CD14-positive monocyte (primary cell): ENCODE data around the gene CADM2. TPM values are rescaled to one million over a fixed set of nuclear protein-coding genes. Genes with fewer than 3 reads are reported as not detected.

Source experiments
- DNase-seq, 3 donors: peaks; one replicate each; pipeline ENCODE4 v3.0.0-alpha.2; 2011 to 2022
- H2AFZ ChIP-seq: 2 replicates; pipeline ENCODE4 v1.6.0; 2012; ENCODE audit warnings: mild to moderate bottlenecking, low read depth, low read length, inconsistent platforms; ENCODE audit not compliant: insufficient read depth, poor library complexity, severe bottlenecking
- H3K27ac ChIP-seq, 2 donors: 1 replicate in 1 of 2; 2 replicates in 1 of 2; pipeline ENCODE4 v1.5.1; 2012 to 2013; ENCODE audit warnings: low read length in 2 of 2, control low read depth in 1 of 2, inconsistent platforms in 1 of 2, low read depth in 1 of 2, mild to moderate bottlenecking in 1 of 2
- H3K27me3 ChIP-seq, 2 donors: one replicate each; pipeline versions ENCODE4 v1.6.0 to v1.6.1; 2011 to 2013; ENCODE audit warnings: low read length in 2 of 2; ENCODE audit not compliant: control insufficient read depth in 2 of 2, insufficient read depth in 2 of 2
- H3K36me3 ChIP-seq, 2 donors: replicated peaks in 1 of 2; 1 replicate in 1 of 2; 2 replicates in 1 of 2; pipeline versions ENCODE4 v1.5.1 to v1.6.1; 2012 to 2013; ENCODE audit warnings: low read length in 2 of 2, control low read depth in 1 of 2, inconsistent platforms in 1 of 2, mild to moderate bottlenecking in 1 of 2; ENCODE audit not compliant: insufficient read depth in 2 of 2, control insufficient read depth in 1 of 2
- H3K4me1 ChIP-seq, 2 donors: 1 replicate in 1 of 2; 2 replicates in 1 of 2; pipeline versions ENCODE4 v1.5.1 to v1.6.1; 2012 to 2013; ENCODE audit warnings: low read length in 2 of 2, control low read depth in 1 of 2, inconsistent platforms in 1 of 2, mild to moderate bottlenecking in 1 of 2, moderate library complexity in 1 of 2; ENCODE audit not compliant: insufficient read depth in 2 of 2, control insufficient read depth in 1 of 2
- H3K4me2 ChIP-seq: replicated peaks from 2 replicates; pipeline ENCODE3; 2012; ENCODE audit warnings: low read length, moderate library complexity, mild to moderate bottlenecking; ENCODE audit not compliant: poor library complexity, severe bottlenecking; ENCODE audit errors: extremely low read depth
- H3K4me3 ChIP-seq, 3 experiments: fragments of 200-600 bp in 1 of 3; sonication (generic) in 1 of 3; replicated peaks in 1 of 3; 1 replicate in 2 of 3; 2 replicates in 1 of 3; pipeline ENCODE4 v1.5.1; 2011 to 2013; ENCODE audit warnings: low read length in 3 of 3, mild to moderate bottlenecking in 3 of 3, control low read depth in 2 of 3, low read depth in 2 of 3, inconsistent platforms in 1 of 3, moderate library complexity in 1 of 3
- H3K79me2 ChIP-seq: 2 replicates; pipeline ENCODE4 v1.6.0; 2012; ENCODE audit warnings: mild to moderate bottlenecking, control low read depth, inconsistent platforms, low read length, moderate library complexity; ENCODE audit not compliant: insufficient read depth
- H3K9ac ChIP-seq: 2 replicates; pipeline ENCODE4 v1.6.0; 2017; ENCODE audit warnings: low read length, mild to moderate bottlenecking; ENCODE audit not compliant: insufficient read depth, poor library complexity, severe bottlenecking
- H3K9me3 ChIP-seq, 2 donors: replicated peaks in 1 of 2; 1 replicate in 1 of 2; 2 replicates in 1 of 2; pipeline versions ENCODE4 v1.5.1 to v1.6.1; 2012 to 2013; ENCODE audit warnings: low read length in 2 of 2, control low read depth in 1 of 2; ENCODE audit not compliant: control insufficient read depth in 1 of 2, insufficient read depth in 1 of 2
- H4K20me1 ChIP-seq: 2 replicates; pipeline ENCODE4 v1.6.0; 2012; ENCODE audit warnings: mild to moderate bottlenecking, low read length, control low read depth, moderate library complexity; ENCODE audit not compliant: insufficient read depth
- H3K27ac Mint-ChIP-seq, 7 donors: one replicate each; pipeline ENCODE4 v1.8.0; 2020; ENCODE audit warnings: mild to moderate bottlenecking in 7 of 7, mixed read lengths in 7 of 7, moderate library complexity in 6 of 7, inconsistent platforms in 2 of 7
- H3K27me3 Mint-ChIP-seq, 3 donors: one replicate each; pipeline ENCODE4 v1.8.0; 2021 to 2022; ENCODE audit warnings: low read depth in 3 of 3, mild to moderate bottlenecking in 3 of 3, mixed read lengths in 3 of 3, moderate library complexity in 3 of 3, inconsistent platforms in 1 of 3
- H3K36me3 Mint-ChIP-seq, 2 donors: one replicate each; pipeline ENCODE4 v1.8.0; 2020; ENCODE audit warnings: mixed read lengths in 2 of 2, inconsistent platforms in 1 of 2, mild to moderate bottlenecking in 1 of 2
- H3K4me1 Mint-ChIP-seq: one replicate; pipeline ENCODE4 v1.8.0; 2020; ENCODE audit warnings: mild to moderate bottlenecking, mixed read lengths
- H3K4me3 Mint-ChIP-seq, 2 donors: one replicate each; pipeline ENCODE4 v1.8.0; 2020; ENCODE audit warnings: mild to moderate bottlenecking in 2 of 2, mixed read lengths in 2 of 2, moderate library complexity in 1 of 2
- H3K9me3 Mint-ChIP-seq, 7 donors: one replicate each; pipeline ENCODE4 v1.8.0; 2020 to 2022; ENCODE audit warnings: mixed read lengths in 7 of 7, mild to moderate bottlenecking in 6 of 7, moderate library complexity in 6 of 7, inconsistent platforms in 2 of 7
- WGBS: methylation state at CpG from one replicate; pipeline ENCODE4 v1.1.5; 2013; ENCODE audit warnings: missing lambda C conversion rate; ENCODE audit not compliant: insufficient coverage; 5-methylcytosine and 5-hydroxymethylcytosine counted together
- intact Hi-C, 2 donors: fragments of 100-400 bp; cut with micrococcal nuclease; formaldehyde crosslinking; loops; one replicate each; pipeline versions ENCODE4 v1.15.0 to v1.15.1; 2023
- polyA plus RNA-seq, 3 donors: library from polyadenylated mRNA; depleted of rRNA in 1 of 3; unstranded in 2 of 3; stranded (reverse) in 1 of 3; fragments of 300-500 nt in 2 of 3; fragments of >200 nt in 1 of 3; fragmentation: Illumina TruSeq in 2 of 3; gene quantifications; 1 replicate in 2 of 3; 2 replicates in 1 of 3; pipeline ENCODE4 v1.2.3, GENCODE V29; 2012 to 2021
- TF ChIP-seq, protein P1 (sequence below): fragments of 200-600 bp; IDR thresholded peaks from one replicate; pipeline ENCODE4 v1.8.0; 2022; ENCODE audit warnings: antibody characterized with exemption, mild to moderate bottlenecking

The CADM2 gene
- polyA plus RNA-seq, 3 donors = not detected

DNA sequence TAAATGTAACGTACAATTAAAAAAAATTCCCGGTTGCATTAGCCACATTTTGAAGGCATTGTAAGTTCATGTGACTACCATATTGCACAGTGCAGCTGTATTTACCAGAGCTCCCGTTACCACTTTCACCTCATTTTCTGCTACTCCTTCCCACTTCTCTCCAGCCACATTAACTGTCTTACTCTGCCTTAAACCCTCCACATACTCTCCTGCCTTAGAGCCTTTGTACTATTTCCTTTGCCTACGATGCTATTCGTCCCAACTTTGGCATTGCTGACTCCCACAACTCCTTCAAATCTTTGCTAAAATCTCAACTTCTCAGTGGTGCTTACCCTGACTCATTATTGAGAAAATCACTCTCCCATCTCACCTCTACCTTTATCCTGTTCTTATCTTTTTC is 115.2 kb downstream of the CADM2 start:
- no peak for DNase-seq
- H3K27ac ChIP-seq = no peak overlapping the region
- no peaks in the 10 kb centered on the region for H3K27me3 ChIP-seq
- H3K9me3 Mint-ChIP-seq = peaks cover 0 to 3% (median 0%) of the 10 kb centered on the region in 7 donors
- H3K27me3 Mint-ChIP-seq = no peaks in the 10 kb centered on the region
- H2AFZ ChIP-seq = no peak overlapping the region
- H3K9me3 ChIP-seq = no peaks in the 10 kb centered on the region
- H3K27ac Mint-ChIP-seq = no peak overlapping the region
- H3K36me3 ChIP-seq = no peaks in the 10 kb centered on the region
- no peaks in the 10 kb centered on the region for H4K20me1 ChIP-seq
- WGBS = 86% methylated on average over 4 of the region's 5 CpGs
- no peak overlapping the region for H3K4me3 ChIP-seq
- H3K4me3 Mint-ChIP-seq = no peak overlapping the region
- intact Hi-C loops = no loop called here
- H3K36me3 Mint-ChIP-seq = no peaks in the 10 kb centered on the region
- H3K79me2 ChIP-seq = no peaks in the 10 kb centered on the region
- no peaks in the 10 kb centered on the region for H3K4me1 ChIP-seq
- H3K4me2 ChIP-seq = no peak overlapping the region
- H3K4me1 Mint-ChIP-seq = no peaks in the 10 kb centered on the region
- TF ChIP-seq, protein P1, sequence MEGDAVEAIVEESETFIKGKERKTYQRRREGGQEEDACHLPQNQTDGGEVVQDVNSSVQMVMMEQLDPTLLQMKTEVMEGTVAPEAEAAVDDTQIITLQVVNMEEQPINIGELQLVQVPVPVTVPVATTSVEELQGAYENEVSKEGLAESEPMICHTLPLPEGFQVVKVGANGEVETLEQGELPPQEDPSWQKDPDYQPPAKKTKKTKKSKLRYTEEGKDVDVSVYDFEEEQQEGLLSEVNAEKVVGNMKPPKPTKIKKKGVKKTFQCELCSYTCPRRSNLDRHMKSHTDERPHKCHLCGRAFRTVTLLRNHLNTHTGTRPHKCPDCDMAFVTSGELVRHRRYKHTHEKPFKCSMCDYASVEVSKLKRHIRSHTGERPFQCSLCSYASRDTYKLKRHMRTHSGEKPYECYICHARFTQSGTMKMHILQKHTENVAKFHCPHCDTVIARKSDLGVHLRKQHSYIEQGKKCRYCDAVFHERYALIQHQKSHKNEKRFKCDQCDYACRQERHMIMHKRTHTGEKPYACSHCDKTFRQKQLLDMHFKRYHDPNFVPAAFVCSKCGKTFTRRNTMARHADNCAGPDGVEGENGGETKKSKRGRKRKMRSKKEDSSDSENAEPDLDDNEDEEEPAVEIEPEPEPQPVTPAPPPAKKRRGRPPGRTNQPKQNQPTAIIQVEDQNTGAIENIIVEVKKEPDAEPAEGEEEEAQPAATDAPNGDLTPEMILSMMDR = no peak
- no peak overlapping the region for H3K9ac ChIP-seq

DNA sequence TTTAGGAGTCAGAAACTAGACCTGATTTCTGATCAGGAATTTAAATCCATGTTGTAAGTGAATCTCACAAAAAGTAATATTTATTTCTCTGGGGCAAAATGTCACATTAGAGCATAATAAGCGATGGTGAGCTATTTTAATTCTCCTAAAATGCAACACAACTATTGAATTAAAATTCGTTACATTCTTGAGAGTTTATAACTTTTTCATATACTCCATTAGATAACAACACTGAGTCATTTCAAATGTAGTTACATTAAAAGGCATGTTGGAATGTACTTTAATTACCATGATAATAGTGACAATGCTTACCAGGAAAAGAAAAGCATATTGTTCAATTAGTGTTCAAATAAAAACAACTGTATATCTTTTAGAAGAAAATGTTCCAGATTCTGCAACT is 116.9 kb downstream of the CADM2 start:
- Histone ChIP-seq H4K20me1 (no peaks in the 10 kb centered on the region), H3K36me3 (no peaks in the 10 kb centered on the region), H3K27me3 (no peaks in the 10 kb centered on the region), H2AFZ (no peak overlapping the region), H3K9me3 (no peaks in the 10 kb centered on the region), H3K4me1 (no peaks in the 10 kb centered on the region), H3K79me2 (no peaks in the 10 kb centered on the region), H3K27ac (no peak overlapping the region), H3K4me2 (no peak overlapping the region), H3K9ac (no peak overlapping the region), H3K4me3 (no peak overlapping the region)
- no peak overlapping the region for H3K4me3 Mint-ChIP-seq
- H3K4me1 Mint-ChIP-seq = no peaks in the 10 kb centered on the region
- peaks cover 0 to 1% (median 0%) of the 10 kb centered on the region in 7 donors for H3K9me3 Mint-ChIP-seq
- DNase-seq = no peak
- WGBS = no CpG with 5 or more reads among the region's 2 CpGs
- no peak overlapping the region for H3K27ac Mint-ChIP-seq
- no peaks in the 10 kb centered on the region for H3K27me3 Mint-ChIP-seq
- TF ChIP-seq, protein P1 = no peak
- H3K36me3 Mint-ChIP-seq = no peaks in the 10 kb centered on the region
- intact Hi-C loops = no loop called here
